BLaER1 (cell line): ENCODE measurements around the gene ALCAM.

Source experiments
- H3K27ac ChIP-seq: shearing (Covaris generic); formaldehyde crosslinking; 2 replicates; pipeline ENCODE4 v1.8.1; 2022
- H3K27me3 ChIP-seq: shearing (Covaris generic); formaldehyde crosslinking; 2 replicates; pipeline ENCODE4 v1.8.1; 2022
- H3K36me3 ChIP-seq: shearing (Covaris generic); formaldehyde crosslinking; 2 replicates; pipeline ENCODE4 v1.8.1; 2022
- H3K4me1 ChIP-seq: shearing (Covaris generic); formaldehyde crosslinking; 2 replicates; pipeline ENCODE4 v1.8.1; 2022
- H3K4me2 ChIP-seq: shearing (Covaris generic); formaldehyde crosslinking; 2 replicates; pipeline ENCODE4 v1.8.1; 2022
- H3K4me3 ChIP-seq: shearing (Covaris generic); formaldehyde crosslinking; 2 replicates; pipeline ENCODE4 v1.8.1; 2022
- H3K9ac ChIP-seq: shearing (Covaris generic); formaldehyde crosslinking; 2 replicates; pipeline ENCODE4 v1.8.1; 2022
- H3K9me3 ChIP-seq: shearing (Covaris generic); formaldehyde crosslinking; 2 replicates; pipeline ENCODE4 v1.8.1; 2022
- H4K20me1 ChIP-seq: shearing (Covaris generic); formaldehyde crosslinking; 2 replicates; pipeline ENCODE4 v1.8.1; 2022
- Cebpa-rat ChIP-seq: shearing (Covaris generic); IDR thresholded peaks from 2 replicates; pipeline ENCODE4 v1.8.1; 2022

ALCAM gene

GRCh38 chr3:105561876-105562275 is 195.2 kb downstream of the ALCAM start:
- Histone ChIP-seq H3K4me2 (no peak overlapping the region), H4K20me1 (no peaks in the 10 kb centered on the region), H3K36me3 (no peaks in the 10 kb centered on the region), H3K9ac (no peak overlapping the region), H3K4me3 (no peak overlapping the region), H3K9me3 (no peaks in the 10 kb centered on the region), H3K27me3 (no peaks in the 10 kb centered on the region), H3K4me1 (no peaks in the 10 kb centered on the region), H3K27ac (no peak overlapping the region)
- no peak for TF ChIP-seq Cebpa-rat

GRCh38 chr3:105564546-105565288 is 198.0 kb downstream of the ALCAM start:
- Histone ChIP-seq H3K27ac (no peak overlapping the region), H3K36me3 (no peaks in the 10 kb centered on the region), H3K4me1 (no peaks in the 10 kb centered on the region), H3K9ac (no peak overlapping the region), H3K4me3 (no peak overlapping the region), H3K9me3 (no peaks in the 10 kb centered on the region), H4K20me1 (no peaks in the 10 kb centered on the region), H3K4me2 (no peak overlapping the region), H3K27me3 (no peaks in the 10 kb centered on the region)
- TF ChIP-seq Cebpa-rat = no peak

- Histone ChIP-seq H3K9me3 (no peaks in the 10 kb centered on the region), H3K4me2 (no peak overlapping the region), H3K36me3 (no peaks in the 10 kb centered on the region), H3K9ac (no peak overlapping the region), H4K20me1 (no peaks in the 10 kb centered on the region), H3K27me3 (no peaks in the 10 kb centered on the region), H3K4me1 (no peaks in the 10 kb centered on the region), H3K4me3 (no peak overlapping the region), H3K27ac (no peak overlapping the region)
- no peak for TF ChIP-seq Cebpa-rat
Observed at GRCh38 chr3:105571005-105571404, 204.3 kb downstream of the ALCAM start.

- Histone ChIP-seq H3K9me3 (no peaks in the 10 kb centered on the region), H4K20me1 (no peaks in the 10 kb centered on the region), H3K36me3 (no peaks in the 10 kb centered on the region), H3K27ac (no peak overlapping the region), H3K4me2 (no peak overlapping the region), H3K9ac (no peak overlapping the region), H3K27me3 (no peaks in the 10 kb centered on the region), H3K4me3 (no peak overlapping the region), H3K4me1 (no peaks in the 10 kb centered on the region)
- TF ChIP-seq Cebpa-rat = no peak
Observed at GRCh38 chr3:105572501-105572900, 205.8 kb downstream of the ALCAM start.

- Histone ChIP-seq H3K4me1 (no peaks in the 10 kb centered on the region), H3K9ac (no peak overlapping the region), H3K36me3 (no peaks in the 10 kb centered on the region), H4K20me1 (no peaks in the 10 kb centered on the region), H3K4me2 (no peak overlapping the region), H3K27me3 (no peaks in the 10 kb centered on the region), H3K9me3 (no peaks in the 10 kb centered on the region), H3K27ac (no peak overlapping the region), H3K4me3 (no peak overlapping the region)
- TF ChIP-seq Cebpa-rat = no peak
Observed at GRCh38 chr3:105579439-105579838, 212.7 kb downstream of the ALCAM start.

- Histone ChIP-seq H3K4me1 (no peaks in the 10 kb centered on the region), H3K4me2 (no peak overlapping the region), H3K9ac (no peak overlapping the region), H3K9me3 (no peaks in the 10 kb centered on the region), H3K4me3 (no peak overlapping the region), H3K27me3 (no peaks in the 10 kb centered on the region), H3K36me3 (no peaks in the 10 kb centered on the region), H3K27ac (no peak overlapping the region), H4K20me1 (no peaks in the 10 kb centered on the region)
- TF ChIP-seq Cebpa-rat = no peak
Observed at GRCh38 chr3:105580296-105580965, 213.7 kb downstream of the ALCAM start.

GRCh38 chr3:105582015-105582414 is 215.3 kb downstream of the ALCAM start:
- no peak overlapping the region for H3K4me3 ChIP-seq
- TF ChIP-seq Cebpa-rat = no peak
- H3K4me2 ChIP-seq = no peak overlapping the region
- H4K20me1 ChIP-seq = no peaks in the 10 kb centered on the region
- H3K4me1 ChIP-seq = no peaks in the 10 kb centered on the region
- H3K36me3 ChIP-seq = no peaks in the 10 kb centered on the region
- H3K27me3 ChIP-seq = no peaks in the 10 kb centered on the region
- H3K27ac ChIP-seq = no peak overlapping the region
- H3K9me3 ChIP-seq = no peaks in the 10 kb centered on the region
- H3K9ac ChIP-seq = no peak overlapping the region

- no peak for TF ChIP-seq Cebpa-rat
- no peaks in the 10 kb centered on the region for H4K20me1 ChIP-seq
Observed at GRCh38 chr3:105584003-105584790, 217.5 kb downstream of the ALCAM start.

GRCh38 chr3:105593315-105593714 is 226.6 kb downstream of the ALCAM start:
- no peak overlapping the region for H3K4me2 ChIP-seq
- H3K9me3 ChIP-seq = no peaks in the 10 kb centered on the region
- H4K20me1 ChIP-seq = no peaks in the 10 kb centered on the region
- no peak overlapping the region for H3K27ac ChIP-seq
- H3K4me1 ChIP-seq = no peaks in the 10 kb centered on the region
- H3K27me3 ChIP-seq = no peaks in the 10 kb centered on the region
- no peaks in the 10 kb centered on the region for H3K36me3 ChIP-seq
- H3K4me3 ChIP-seq = no peak overlapping the region
- TF ChIP-seq Cebpa-rat = no peak
- no peak overlapping the region for H3K9ac ChIP-seq

More at GRCh38 chr3:105584003-105584790, 217.5 kb downstream of the ALCAM start:
- Histone ChIP-seq H3K4me3 (no peak overlapping the region), H3K9ac (no peak overlapping the region), H3K9me3 (no peaks in the 10 kb centered on the region), H3K4me2 (no peak overlapping the region), H3K4me1 (no peaks in the 10 kb centered on the region), H3K27ac (no peak overlapping the region), H3K27me3 (no peaks in the 10 kb centered on the region), H3K36me3 (no peaks in the 10 kb centered on the region)

GRCh38 chr3:105594219-105594618 is 227.5 kb downstream of the ALCAM start:
- no peak overlapping the region for H3K27ac ChIP-seq
- H3K4me1 ChIP-seq = no peaks in the 10 kb centered on the region

More at GRCh38 chr3:105594219-105594618, 227.5 kb downstream of the ALCAM start:
- Histone ChIP-seq H4K20me1 (no peaks in the 10 kb centered on the region), H3K4me3 (no peak overlapping the region), H3K36me3 (no peaks in the 10 kb centered on the region), H3K9me3 (no peaks in the 10 kb centered on the region), H3K9ac (no peak overlapping the region), H3K4me2 (no peak overlapping the region), H3K27me3 (no peaks in the 10 kb centered on the region)
- TF ChIP-seq Cebpa-rat = no peak
